ENCODE measurements around the gene GCK. TPM values are rescaled to one million over a fixed set of nuclear protein-coding genes. Genes with fewer than 3 reads are reported as not detected.

The GCK gene
- total and polyA plus RNA-seq, 4 donors = 0.09 to 12.7 (median 0.44) TPM

Small RNAs within 50 kb of the gene (small RNA-seq; reads per million reads assigned to genes)
- not detected for gene RNA5SP230

Other genes with a start within 250 kb of the GCK start
- not detected for gene SPDYE1, start 191.5 kb downstream of the GCK start, total RNA-seq
- gene SPDYE1, start 191.5 kb downstream of the GCK start, polyA plus RNA-seq = under 1 TPM in 1 of 2 donors, not detected in 1; 0.71 TPM
- gene DBNL, start 144.7 kb downstream of the GCK start, total RNA-seq = 10 to 100 TPM; 47.3 to 60.2 TPM
- 10 to 100 TPM; 26.1 to 35.6 TPM for gene DBNL, start 144.7 kb downstream of the GCK start, polyA plus RNA-seq
- 1 to 10 TPM in 1 of 2 donors, under 1 TPM in 1; 0.42 to 2.3 TPM for gene PGAM2, start 123.9 kb downstream of the GCK start, total RNA-seq
- gene PGAM2, start 123.9 kb downstream of the GCK start, polyA plus RNA-seq = under 1 TPM; 0.13 to 0.56 TPM
- gene POLM, start 106.9 kb downstream of the GCK start, total RNA-seq = 10 to 100 TPM in 1 of 2 donors, 1 to 10 TPM in 1; 6.9 to 24.0 TPM
- 1 to 10 TPM; 9.1 to 9.4 TPM for gene POLM, start 106.9 kb downstream of the GCK start, polyA plus RNA-seq
- gene AEBP1, start 85.1 kb downstream of the GCK start, total RNA-seq = 10 to 100 TPM in 1 of 2 donors, 1 to 10 TPM in 1; 3.4 to 13.3 TPM
- gene AEBP1, start 85.1 kb downstream of the GCK start, polyA plus RNA-seq = 10 to 100 TPM in 1 of 2 donors, 1 to 10 TPM in 1; 3.8 to 11.5 TPM
- gene POLD2, start 65.9 kb downstream of the GCK start, total RNA-seq = 10 to 100 TPM; 53.9 to 85.0 TPM
- 100 to 1,000 TPM in 1 of 2 donors, 10 to 100 TPM in 1; 85.7 to 101 TPM for gene POLD2, start 65.9 kb downstream of the GCK start, polyA plus RNA-seq
- gene MYL7, start 48.1 kb downstream of the GCK start, total RNA-seq = not detected
- not detected for gene MYL7, start 48.1 kb downstream of the GCK start, polyA plus RNA-seq
- 10 to 100 TPM; 21.8 to 22.0 TPM for gene YKT6, start 11.5 kb upstream of the GCK start, total RNA-seq
- 10 to 100 TPM in 1 of 2 donors, 1 to 10 TPM in 1; 8.1 to 20.3 TPM for gene YKT6, start 11.5 kb upstream of the GCK start, polyA plus RNA-seq
- 1 to 10 TPM in 1 of 2 donors, not detected in 1; 2.2 TPM for gene CAMK2B, start 136.2 kb upstream of the GCK start, total RNA-seq
- 1 to 10 TPM; 2.1 to 3.3 TPM for gene CAMK2B, start 136.2 kb upstream of the GCK start, polyA plus RNA-seq